H1 (cell line): ENCODE data around the gene LAMTOR4. TPM values are rescaled to one million over a fixed set of nuclear protein-coding genes. Genes with fewer than 3 reads are reported as not detected.

ENCODE experiments used
- CTCF ChIA-PET: fragments of 300-600 bp; sonication (Branson Sonifier 250); formaldehyde crosslinking; loops from one replicate; lab custom pipeline; 2021; ENCODE audit not compliant: partially characterized antibody; lab: Charles Lee
- POLR2A ChIA-PET: fragments of 300-600 bp; sonication (Branson Sonifier 250); formaldehyde crosslinking; loops from one replicate; lab custom pipeline; 2021; ENCODE audit warnings: inconsistent platforms; ENCODE audit not compliant: partially characterized antibody; lab: Charles Lee
- DNase-seq, 2 experiments: peaks; one replicate each; pipeline versions ENCODE4 v3.0.0 to v3.0.0-alpha.2; 2010 to 2022; ENCODE audit warnings: low spot score in 2 of 2, low read depth in 1 of 2, mixed read lengths in 1 of 2
- FAIRE-seq: peaks from 2 replicates; lab custom pipeline; 2011; peaks lifted over from hg19 to GRCh38; lab: Jason Lieb, UNC
- H2AFZ ChIP-seq: 2 replicates; pipeline ENCODE4 v1.8.1; 2012; ENCODE audit warnings: low read length, inconsistent platforms
- H2AK5ac ChIP-seq: 2 replicates; pipeline ENCODE4 v1.6.1; 2013; ENCODE audit warnings: low read depth, low read length
- H2BK120ac ChIP-seq: replicated peaks from 2 replicates; pipeline ENCODE3; 2013; ENCODE audit warnings: low read depth, low read length, inconsistent platforms
- H2BK12ac ChIP-seq: 2 replicates; pipeline ENCODE4 v1.6.1; 2013; ENCODE audit warnings: low read depth, low read length
- H2BK15ac ChIP-seq: 2 replicates; pipeline ENCODE4 v1.6.1; 2013; ENCODE audit warnings: low read length
- H2BK20ac ChIP-seq: 2 replicates; pipeline ENCODE4 v1.6.1; 2013; ENCODE audit warnings: low read length
- H2BK5ac ChIP-seq: 2 replicates; pipeline ENCODE4 v1.6.1; 2013; ENCODE audit warnings: low read depth, low read length
- H3K14ac ChIP-seq: 2 replicates; pipeline ENCODE4 v1.6.1; 2013; ENCODE audit warnings: inconsistent platforms; ENCODE audit not compliant: insufficient read length
- H3K18ac ChIP-seq: 2 replicates; pipeline ENCODE4 v1.6.1; 2013; ENCODE audit warnings: low read length; ENCODE audit errors: extremely low read depth
- H3K23ac ChIP-seq: 2 replicates; pipeline ENCODE4 v1.6.1; 2013; ENCODE audit warnings: inconsistent platforms; ENCODE audit not compliant: insufficient read length
- H3K23me2 ChIP-seq: 2 replicates; pipeline ENCODE4 v1.6.1; 2013; ENCODE audit warnings: low read depth, low read length
- H3K27ac ChIP-seq: 2 replicates; pipeline ENCODE4 v1.6.1; 2011; ENCODE audit warnings: low read depth, low read length, inconsistent platforms
- H3K27me3 ChIP-seq, 4 experiments: replicated peaks in 1 of 4; 1 replicate in 1 of 4; 2 replicates in 3 of 4; pipeline versions ENCODE4 v1.6.1 to v1.8.1; 2011 to 2013; ENCODE audit warnings: low read length in 3 of 4, mild to moderate bottlenecking in 3 of 4, inconsistent platforms in 2 of 4, mixed read lengths in 2 of 4, moderate library complexity in 1 of 4; ENCODE audit not compliant: control insufficient read depth in 3 of 4, insufficient read depth in 3 of 4; ENCODE audit errors: extremely low read depth in 1 of 4
- H3K36me3 ChIP-seq, 4 experiments: 2 replicates each; pipeline versions ENCODE4 v1.6.1 to v1.8.1; 2011 to 2013; ENCODE audit warnings: mild to moderate bottlenecking in 4 of 4, low read length in 3 of 4, moderate library complexity in 2 of 4, control low read depth in 1 of 4, inconsistent platforms in 1 of 4; ENCODE audit not compliant: insufficient read depth in 4 of 4, control insufficient read depth in 2 of 4
- H3K4ac ChIP-seq: replicated peaks from 2 replicates; pipeline ENCODE3; 2013; ENCODE audit warnings: low read length, low read depth, mixed read lengths, inconsistent platforms; ENCODE audit not compliant: insufficient read length
- H3K4me1 ChIP-seq, 4 experiments: replicated peaks in 1 of 4; 1 replicate in 1 of 4; 2 replicates in 3 of 4; pipeline versions ENCODE4 v1.6.1 to v1.8.1; 2011 to 2013; ENCODE audit warnings: low read length in 3 of 4, inconsistent platforms in 2 of 4, mixed read lengths in 1 of 4; ENCODE audit not compliant: insufficient read depth in 4 of 4, control insufficient read depth in 3 of 4
- H3K4me2 ChIP-seq, 2 experiments: 2 replicates each; pipeline versions ENCODE4 v1.6.1 to v1.8.1; 2011 to 2013; ENCODE audit warnings: low read depth in 2 of 2, low read length in 2 of 2, control low read depth in 1 of 2, inconsistent platforms in 1 of 2, mild to moderate bottlenecking in 1 of 2; ENCODE audit not compliant: insufficient read depth in 1 of 2
- H3K4me3 ChIP-seq, 4 experiments: fragments of 200-600, 300-600 bp in 1 of 4; sonication (generic), shearing (Covaris generic), sonication (Bioruptor Twin) in 1 of 4; 2 replicates each; pipeline versions ENCODE4 v1.5.1 to v1.8.1; 2011 to 2016; ENCODE audit warnings: low read length in 4 of 4, low read depth in 3 of 4, control low read depth in 2 of 4, inconsistent platforms in 2 of 4, mild to moderate bottlenecking in 2 of 4, mixed read lengths in 1 of 4, moderate library complexity in 1 of 4; ENCODE audit not compliant: insufficient read depth in 2 of 4; ENCODE audit errors: extremely low read depth in 1 of 4
- H3K56ac ChIP-seq: replicated peaks from 2 replicates; pipeline ENCODE3; 2013; ENCODE audit warnings: low read depth, mild to moderate bottlenecking, mixed read lengths, low read length, inconsistent platforms; ENCODE audit not compliant: insufficient read length
- H3K79me1 ChIP-seq: 2 replicates; pipeline ENCODE4 v1.6.1; 2013; ENCODE audit warnings: low read depth, low read length, control low read depth
- H3K79me2 ChIP-seq, 2 experiments: 2 replicates each; pipeline versions ENCODE4 v1.6.1 to v1.8.1; 2012 to 2013; ENCODE audit warnings: low read length in 2 of 2, mild to moderate bottlenecking in 2 of 2, inconsistent platforms in 1 of 2; ENCODE audit not compliant: insufficient read depth in 2 of 2, control insufficient read depth in 1 of 2
- H3K9ac ChIP-seq, 4 experiments: replicated peaks in 1 of 4; 1 replicate in 1 of 4; 2 replicates in 3 of 4; pipeline versions ENCODE4 v1.6.1 to v1.8.1; 2011 to 2013; ENCODE audit warnings: low read depth in 3 of 4, low read length in 3 of 4, control low read depth in 2 of 4, mild to moderate bottlenecking in 2 of 4, moderate library complexity in 2 of 4, inconsistent platforms in 1 of 4; ENCODE audit errors: extremely low read depth in 1 of 4
- H3K9me3 ChIP-seq, 2 experiments: 2 replicates each; pipeline versions ENCODE4 v1.6.1 to v1.8.1; 2012 to 2013; ENCODE audit warnings: mild to moderate bottlenecking in 2 of 2, moderate library complexity in 2 of 2, control low read depth in 1 of 2, inconsistent platforms in 1 of 2, low read depth in 1 of 2, low read length in 1 of 2, mixed read lengths in 1 of 2; ENCODE audit not compliant: insufficient read depth in 2 of 2
- H4K20me1 ChIP-seq, 2 experiments: replicated peaks in 1 of 2; 2 replicates each; pipeline versions ENCODE3 to v1.8.1; 2011 to 2013; ENCODE audit warnings: inconsistent platforms in 2 of 2, low read length in 2 of 2, mild to moderate bottlenecking in 1 of 2; ENCODE audit not compliant: insufficient read depth in 2 of 2, control insufficient read depth in 1 of 2
- H4K5ac ChIP-seq: 2 replicates; pipeline ENCODE4 v1.6.1; 2013; ENCODE audit warnings: low read length, low read depth, mixed read lengths, inconsistent platforms; ENCODE audit not compliant: insufficient read length
- H4K8ac ChIP-seq: 2 replicates; pipeline ENCODE4 v1.8.0; 2013; ENCODE audit warnings: mild to moderate bottlenecking, moderate library complexity, low read length, inconsistent platforms; ENCODE audit not compliant: insufficient read depth; ENCODE audit errors: extremely low read depth
- H4K91ac ChIP-seq: replicated peaks from 2 replicates; pipeline ENCODE3; 2013; ENCODE audit warnings: low read length, mixed read lengths, inconsistent platforms; ENCODE audit not compliant: insufficient read length
- BACH1 ChIP-seq: IDR thresholded peaks from 2 replicates; pipeline ENCODE4 v1.6.1; 2012; ENCODE audit warnings: low read length, improper control_type of control experiment
- CREB1 ChIP-seq: IDR thresholded peaks from 2 replicates; pipeline ENCODE4 v1.6.1; 2012; ENCODE audit warnings: inconsistent platforms
- CTCF ChIP-seq, 3 experiments: IDR thresholded peaks; 1 replicate in 2 of 3; 2 replicates in 1 of 3; pipeline versions ENCODE4 v1.5.1 to v1.6.1; 2011; ENCODE audit warnings: low read length in 3 of 3, mild to moderate bottlenecking in 3 of 3, inconsistent platforms in 2 of 3, low read depth in 1 of 3, moderate library complexity in 1 of 3; ENCODE audit not compliant: insufficient read depth in 1 of 3; ENCODE audit errors: control extremely low read depth in 1 of 3
- GTF2F1 ChIP-seq: IDR thresholded peaks from 2 replicates; pipeline ENCODE4 v1.6.1; 2012; ENCODE audit warnings: low read depth, low read length, improper control_type of control experiment, borderline replicate concordance
- HDAC6 ChIP-seq: IDR thresholded peaks from one replicate; pipeline ENCODE4 v1.7.1; 2012; ENCODE audit warnings: low read depth, mild to moderate bottlenecking, inconsistent platforms, low read length, moderate library complexity
- POU5F1 ChIP-seq: IDR thresholded peaks from 2 replicates; pipeline ENCODE4 v1.6.1; 2011; ENCODE audit warnings: low read depth, mild to moderate bottlenecking, low read length, moderate library complexity
- TAF1 ChIP-seq: IDR thresholded peaks from 2 replicates; pipeline ENCODE4 v1.6.1; 2011; ENCODE audit warnings: mild to moderate bottlenecking, low read depth, low read length
- ZNF274 ChIP-seq: IDR thresholded peaks from 2 replicates; pipeline ENCODE4 v1.7.0; 2012; ENCODE audit warnings: low read length, borderline replicate concordance; ENCODE audit errors: extremely low read depth
- WGBS, 2 experiments: shearing (Covaris generic) in 1 of 2; methylation state at CpG; one replicate each; pipeline versions ENCODE4 v1.1.6 to v1.1.7; 2013 to 2015; ENCODE audit warnings: low lambda C conversion rate in 2 of 2, mixed read lengths in 2 of 2, inconsistent platforms in 1 of 2, low coverage in 1 of 2, missing lambda C conversion rate in 1 of 2; ENCODE audit not compliant: insufficient replicate concordance in 2 of 2, insufficient coverage in 1 of 2, insufficient read length in 1 of 2; ENCODE audit errors: extremely low coverage in 1 of 2, missing lambda C conversion rate in 1 of 2; 5-methylcytosine and 5-hydroxymethylcytosine counted together
- polyA plus RNA-seq, 7 experiments: library from polyadenylated mRNA; depleted of rRNA in 3 of 7; stranded (reverse) in 5 of 7; unstranded in 2 of 7; fragments of >200 nt in 5 of 7; fragments of 200-250 nt in 2 of 7; gene quantifications; 1 replicate in 5 of 7; 2 replicates in 1 of 7; 4 replicates in 1 of 7; pipeline versions ENCODE4 v1.2.1 to v1.2.3, GENCODE V29; 2011 to 2013; ENCODE audit warnings: missing spikeins in 2 of 7, mixed read lengths in 2 of 7
- total RNA-seq: library from RNA; stranded (reverse); fragmentation: NEBNext Ultra II Directional; extraction: Animal tissue kit (Norgen Biotek cat#: 25700); gene quantifications from 2 replicates; pipeline ENCODE4 v1.2.1, GENCODE V29; 2021

The LAMTOR4 gene
- total and polyA plus RNA-seq, 2 of the 8 experiments (the other 6 are each of a cell fraction or from before 2014, with no cell fraction given) = 153 to 622 TPM

DNA sequence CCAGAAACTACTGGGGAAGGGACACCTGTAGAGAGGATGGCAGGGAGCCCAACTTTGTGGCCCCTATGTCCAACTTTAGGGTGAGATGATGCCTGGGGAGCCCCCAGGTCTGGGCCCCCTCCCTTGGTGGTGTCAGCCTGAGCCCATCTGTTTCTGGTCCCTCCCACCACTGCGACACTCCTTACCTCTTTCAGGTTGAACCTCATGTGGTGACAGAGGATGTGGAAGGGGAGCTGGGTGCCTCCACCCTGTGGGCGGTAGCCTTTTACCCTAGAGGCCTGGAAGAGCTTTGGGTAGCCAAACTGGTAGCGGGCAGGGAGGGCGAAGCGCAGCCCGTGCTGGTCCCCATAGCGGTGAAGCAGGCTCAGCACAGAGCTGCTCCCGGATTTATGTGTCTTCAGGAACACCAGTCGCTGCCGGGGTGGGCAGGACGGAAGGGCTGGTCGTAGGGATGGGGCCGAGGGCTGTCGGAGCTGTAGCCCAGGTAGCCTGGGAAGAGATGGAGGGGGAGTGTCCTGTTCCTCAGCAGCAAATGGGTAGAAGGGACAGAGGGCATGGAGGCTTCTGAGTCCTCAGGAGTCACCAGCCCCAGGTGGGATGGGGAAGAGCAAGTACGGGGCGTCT lies 17.7 kb downstream of the LAMTOR4 start:
- no peak overlapping the region for H3K4me3 ChIP-seq
- H3K18ac ChIP-seq = 0 out of 2 replicates have a peak overlapping the region, but pooled peaks have one; percentile 24
- peaks cover 11% of the 10 kb centered on the region; the same call in 1 of the 2 replicates for H3K23me2 ChIP-seq
- H3K14ac ChIP-seq = no peak overlapping the region
- H3K9ac ChIP-seq = no peak overlapping the region
- H3K27me3 ChIP-seq = peaks cover 0 to 10% (median 2%) of the 10 kb centered on the region in 4 experiments; a peak in 1 of 7 replicates
- H3K36me3 ChIP-seq = no peaks in the 10 kb centered on the region
- H2BK120ac ChIP-seq = no peak overlapping the region
- no peak for DNase-seq
- 82% methylated on average over 16 of the region's 16 CpGs; no CpG with 5 or more reads in 1 of the 2 experiments for WGBS, 2 experiments
- no peak overlapping the region for H3K4ac ChIP-seq
- H2BK12ac ChIP-seq = peak overlapping the region; percentile 33; the same call in 1 of the 2 replicates
- ChIA-PET CTCF (interaction anchor here (0.8 to 11.2 kb wide), 11 partner anchors 9 to 51 kb away, joined by 3 to 94 read pairs (median 5); partner anchors contain the start of genes GPC2 and STAG3), POLR2A (interaction anchor here (0.6 to 11.0 kb wide), 13 partner anchors 9 to 170 kb away, joined by 3 to 145 read pairs (median 4); partner anchors contain the start of genes AP4M1, GPC2, LAMTOR4 and MCM7)
- no peak overlapping the region for H2BK5ac ChIP-seq
- H3K4me1 ChIP-seq = peaks cover 11 to 26% (median 15%) of the 10 kb centered on the region in 4 experiments
- H3K9me3 ChIP-seq = no peaks in the 10 kb centered on the region
- no peak overlapping the region for H3K27ac ChIP-seq
- H3K56ac ChIP-seq = no peak overlapping the region
- FAIRE-seq = no peak
- no peak overlapping the region for H3K23ac ChIP-seq
- no peaks in the 10 kb centered on the region; the same call in 1 of the 2 replicates for H3K79me1 ChIP-seq
- no peak overlapping the region for H2AFZ ChIP-seq
- H4K20me1 ChIP-seq = peaks cover 0 to 3% of the 10 kb centered on the region in 2 experiments
- H2BK20ac ChIP-seq = peak overlapping the region; percentile 48; the same call in 1 of the 2 replicates
- H4K5ac ChIP-seq = no peak overlapping the region
- H2AK5ac ChIP-seq = peak overlapping the region; percentile 47; the same call in 1 of the 2 replicates
- no peak overlapping the region; the same call in 1 of the 2 replicates for H4K8ac ChIP-seq
- peak overlapping the region in 1 of 2 experiments; percentile 89; a peak in 2 of 4 replicates for H3K4me2 ChIP-seq
- H3K79me2 ChIP-seq = no peaks in the 10 kb centered on the region
- peak overlapping the region; percentile 72; the same call in 1 of the 2 replicates for H2BK15ac ChIP-seq
- no peak overlapping the region for H4K91ac ChIP-seq
- TF ChIP-seq GTF2F1 (no peak), CTCF (IDR thresholded peaks at IDR 0.05; ENCODE audit: control extremely low read depth in 1 of 3, insufficient read depth in 1 of 3, low read depth in 1 of 3, low read length in 3 of 3) (no peak), ZNF274 (no peak), HDAC6 (no peak), CREB1 (no peak), POU5F1 (no peak), TAF1 (no peak), BACH1 (no peak)
